ENCODE results near the gene MCTP1.

Gene MCTP1

GRCh38 chr5:95177456-95177855 lies 107.4 kb downstream of the MCTP1 start:
- H3K4me3 ChIP-seq (ENCODE audit: severe bottlenecking) = no peak overlapping the region
- H3K9me3 ChIP-seq (ENCODE audit: severe bottlenecking) = no peaks in the 10 kb centered on the region
- no peak for ATAC-seq (ENCODE audit: low read depth)
- no peaks in the 10 kb centered on the region for H3K36me3 ChIP-seq (ENCODE audit: low read depth)
- peaks cover 3% of the 10 kb centered on the region for H3K27me3 ChIP-seq (ENCODE audit: insufficient read depth, poor library complexity, severe bottlenecking)
- H3K27ac ChIP-seq (ENCODE audit: poor library complexity, severe bottlenecking) = no peak overlapping the region
- no peak for DNase-seq (ENCODE audit: low spot score)
- TF ChIP-seq CTCF (IDR thresholded peaks at IDR 0.05; ENCODE audit: poor library complexity, severe bottlenecking) = no peak
- H3K4me1 ChIP-seq (ENCODE audit: insufficient read depth, poor library complexity, severe bottlenecking) = no peaks in the 10 kb centered on the region

GRCh38 chr5:95175106-95175505 lies 109.8 kb downstream of the MCTP1 start:
- no peak for TF ChIP-seq CTCF (IDR thresholded peaks at IDR 0.05; ENCODE audit: poor library complexity, severe bottlenecking)
- Histone ChIP-seq H3K36me3 (ENCODE audit: low read depth) (no peaks in the 10 kb centered on the region), H3K27me3 (ENCODE audit: insufficient read depth, poor library complexity, severe bottlenecking) (peaks cover 3% of the 10 kb centered on the region), H3K4me3 (ENCODE audit: severe bottlenecking) (no peak overlapping the region), H3K4me1 (ENCODE audit: insufficient read depth, poor library complexity, severe bottlenecking) (no peaks in the 10 kb centered on the region), H3K27ac (ENCODE audit: poor library complexity, severe bottlenecking) (no peak overlapping the region), H3K9me3 (ENCODE audit: severe bottlenecking) (no peaks in the 10 kb centered on the region)
- DNase-seq (ENCODE audit: low spot score) = no peak
- no peak for ATAC-seq (ENCODE audit: low read depth)

- H3K9me3 ChIP-seq (ENCODE audit: severe bottlenecking) = no peaks in the 10 kb centered on the region
- H3K27me3 ChIP-seq (ENCODE audit: insufficient read depth, poor library complexity, severe bottlenecking) = peaks cover 3% of the 10 kb centered on the region
- no peaks in the 10 kb centered on the region for H3K36me3 ChIP-seq (ENCODE audit: low read depth)
- ATAC-seq (ENCODE audit: low read depth) (no peak), DNase-seq (ENCODE audit: low spot score) (no peak)
- no peaks in the 10 kb centered on the region for H3K4me1 ChIP-seq (ENCODE audit: insufficient read depth, poor library complexity, severe bottlenecking)
- no peak for TF ChIP-seq CTCF (IDR thresholded peaks at IDR 0.05; ENCODE audit: poor library complexity, severe bottlenecking)
- H3K27ac ChIP-seq (ENCODE audit: poor library complexity, severe bottlenecking) = no peak overlapping the region
- H3K4me3 ChIP-seq (ENCODE audit: severe bottlenecking) = no peak overlapping the region
Observed at GRCh38 chr5:95172659-95173058, 112.2 kb downstream of the MCTP1 start.

- H3K9me3 ChIP-seq (ENCODE audit: severe bottlenecking) = no peaks in the 10 kb centered on the region
- DNase-seq (ENCODE audit: low spot score) (no peak), ATAC-seq (ENCODE audit: low read depth) (no peak)
- H3K4me1 ChIP-seq (ENCODE audit: insufficient read depth, poor library complexity, severe bottlenecking) = no peaks in the 10 kb centered on the region
- no peak for TF ChIP-seq CTCF (IDR thresholded peaks at IDR 0.05; ENCODE audit: poor library complexity, severe bottlenecking)
- H3K27ac ChIP-seq (ENCODE audit: poor library complexity, severe bottlenecking) = no peak overlapping the region
- H3K4me3 ChIP-seq (ENCODE audit: severe bottlenecking) = no peak overlapping the region
- peaks cover 8% of the 10 kb centered on the region for H3K27me3 ChIP-seq (ENCODE audit: insufficient read depth, poor library complexity, severe bottlenecking)
- H3K36me3 ChIP-seq (ENCODE audit: low read depth) = no peaks in the 10 kb centered on the region
Observed at GRCh38 chr5:95164861-95165260, 120.0 kb downstream of the MCTP1 start.

- DNase-seq (ENCODE audit: low spot score) (no peak), ATAC-seq (ENCODE audit: low read depth) (no peak)
- Histone ChIP-seq H3K27ac (ENCODE audit: poor library complexity, severe bottlenecking) (no peak overlapping the region), H3K4me1 (ENCODE audit: insufficient read depth, poor library complexity, severe bottlenecking) (no peaks in the 10 kb centered on the region), H3K4me3 (ENCODE audit: severe bottlenecking) (no peak overlapping the region), H3K9me3 (ENCODE audit: severe bottlenecking) (no peaks in the 10 kb centered on the region), H3K27me3 (ENCODE audit: insufficient read depth, poor library complexity, severe bottlenecking) (peaks cover 8% of the 10 kb centered on the region), H3K36me3 (ENCODE audit: low read depth) (no peaks in the 10 kb centered on the region)
- TF ChIP-seq CTCF (IDR thresholded peaks at IDR 0.05; ENCODE audit: poor library complexity, severe bottlenecking) = no peak
Observed at GRCh38 chr5:95163079-95163478, 121.8 kb downstream of the MCTP1 start.

Data from RWPE2 (cell line).